Right lobe of liver (tissue), 4 donors: ENCODE data around the gene NPHS2.

Source experiments
- POLR2A ChIP-seq: fragments of 450-650 bp; IDR thresholded peaks from one replicate; pipeline ENCODE4 v1.6.1; 2017; ENCODE audit warnings: antibody characterized with exemption, mild to moderate bottlenecking
- TF ChIP-seq, protein P1 (sequence below), 4 donors: fragments of 200-600 bp in 3 of 4; fragments of 450-650 bp in 1 of 4; IDR thresholded peaks; one replicate each; pipeline versions ENCODE4 v1.5.1 to v1.8.0; 2016 to 2022; ENCODE audit warnings: antibody characterized with exemption in 4 of 4, mild to moderate bottlenecking in 2 of 4
- donor health status: DM: no; HTN: no; CAD: no.
- donor health status: DM: no; HTN: no; CAD: no.
- donor health status: DM: no; HTN: yes; CAD: no.

GRCh38 chr1:179583771-179584320, 8.1 kb upstream of the NPHS2 start:
- TF ChIP-seq POLR2A: no peak
- TF ChIP-seq, protein P1, sequence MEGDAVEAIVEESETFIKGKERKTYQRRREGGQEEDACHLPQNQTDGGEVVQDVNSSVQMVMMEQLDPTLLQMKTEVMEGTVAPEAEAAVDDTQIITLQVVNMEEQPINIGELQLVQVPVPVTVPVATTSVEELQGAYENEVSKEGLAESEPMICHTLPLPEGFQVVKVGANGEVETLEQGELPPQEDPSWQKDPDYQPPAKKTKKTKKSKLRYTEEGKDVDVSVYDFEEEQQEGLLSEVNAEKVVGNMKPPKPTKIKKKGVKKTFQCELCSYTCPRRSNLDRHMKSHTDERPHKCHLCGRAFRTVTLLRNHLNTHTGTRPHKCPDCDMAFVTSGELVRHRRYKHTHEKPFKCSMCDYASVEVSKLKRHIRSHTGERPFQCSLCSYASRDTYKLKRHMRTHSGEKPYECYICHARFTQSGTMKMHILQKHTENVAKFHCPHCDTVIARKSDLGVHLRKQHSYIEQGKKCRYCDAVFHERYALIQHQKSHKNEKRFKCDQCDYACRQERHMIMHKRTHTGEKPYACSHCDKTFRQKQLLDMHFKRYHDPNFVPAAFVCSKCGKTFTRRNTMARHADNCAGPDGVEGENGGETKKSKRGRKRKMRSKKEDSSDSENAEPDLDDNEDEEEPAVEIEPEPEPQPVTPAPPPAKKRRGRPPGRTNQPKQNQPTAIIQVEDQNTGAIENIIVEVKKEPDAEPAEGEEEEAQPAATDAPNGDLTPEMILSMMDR (IDR thresholded peaks at IDR 0.05): no peak
